ENCODE data around the gene PCDHB1. TPM values are rescaled to one million over a fixed set of nuclear protein-coding genes. Genes with fewer than 3 reads are reported as not detected.

Gene PCDHB1
- total RNA-seq, 1 donor from 2014 or later, result 0.12 TPM

DNA sequence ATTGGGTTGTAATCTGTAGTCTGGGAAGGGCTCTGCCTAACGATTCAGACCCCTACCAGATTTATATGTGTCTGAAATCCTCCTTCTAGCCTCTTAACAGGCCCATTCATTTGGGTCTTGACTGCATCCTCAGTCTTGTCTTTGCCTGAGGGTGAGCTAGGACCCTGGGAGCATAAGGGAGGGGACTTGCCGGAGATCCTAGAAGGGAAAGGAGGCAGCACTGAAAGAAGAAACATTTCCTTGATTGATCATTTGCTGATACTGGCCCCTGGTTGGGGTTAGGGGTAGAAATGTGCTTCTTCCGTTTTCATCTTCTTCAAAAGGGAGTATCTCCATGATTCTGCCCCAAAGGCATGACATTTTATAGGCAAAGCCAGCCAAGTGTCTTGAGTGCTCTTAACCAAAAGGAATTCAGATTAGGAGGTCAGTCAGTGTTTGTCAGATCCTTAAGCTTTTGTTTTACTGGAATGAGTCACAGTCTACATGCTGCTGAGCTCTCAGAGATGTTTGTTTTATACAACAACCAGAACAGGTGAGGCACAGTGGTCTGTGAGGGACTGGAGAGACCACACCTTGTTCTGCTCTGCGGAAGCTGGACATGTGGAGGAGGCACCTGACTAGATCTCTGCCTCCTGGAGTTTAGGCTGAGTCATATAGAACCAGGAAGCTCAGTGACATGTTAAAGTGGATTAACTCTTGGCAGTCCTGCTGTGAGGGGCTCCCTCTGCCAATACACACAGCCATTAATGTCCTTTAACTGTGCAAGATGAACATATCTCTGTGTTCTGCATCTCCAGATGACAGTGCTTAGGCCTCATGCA lies 47.2 kb upstream of the PCDHB1 start:
- peak; percentile 74 for DNase-seq
- Histone ChIP-seq H3K9me3 (no peaks in the 10 kb centered on the region), H3K4me3 (no peak overlapping the region), H3K36me3 (no peaks in the 10 kb centered on the region), H3K4me1 (no peaks in the 10 kb centered on the region), H3K27ac (peak overlapping the region; percentile 56), H3K27me3 (no peaks in the 10 kb centered on the region)
- ATAC-seq, result peak; percentile 98
- intact Hi-C loops (cut with DNase I), result no loop called here
- TF ChIP-seq CTCF (IDR thresholded peaks at IDR 0.05), result no peak

DNA sequence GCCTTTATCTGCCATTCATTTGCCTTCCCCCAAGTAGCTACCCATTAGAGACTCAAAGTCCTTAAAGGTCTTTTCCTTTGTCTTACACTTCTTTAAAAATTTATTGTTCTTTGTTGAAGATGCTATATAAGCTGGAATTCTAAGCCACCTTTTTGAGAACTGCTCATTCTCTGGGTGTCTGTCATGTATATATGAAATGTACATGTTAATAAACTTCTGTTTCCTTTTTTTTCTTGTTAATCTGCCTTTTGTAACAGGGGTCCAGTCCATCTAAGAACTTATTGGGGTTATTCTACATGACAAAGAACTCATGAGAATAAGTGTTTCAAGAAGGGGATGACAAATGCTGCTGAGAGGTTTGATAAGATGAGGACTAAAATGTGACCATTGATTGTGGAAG lies 43.4 kb upstream of the PCDHB1 start:
- no peaks in the 10 kb centered on the region for H3K27me3 ChIP-seq

GRCh38 chr5:141010047-141010793 lies 41.0 kb upstream of the PCDHB1 start:
- Histone ChIP-seq H3K9me3 (no peaks in the 10 kb centered on the region), H3K27me3 (no peaks in the 10 kb centered on the region), H3K27ac (no peak overlapping the region), H3K4me1 (no peaks in the 10 kb centered on the region), H3K4me3 (no peak overlapping the region), H3K36me3 (peaks cover 5% of the 10 kb centered on the region)
- TF ChIP-seq CTCF (IDR thresholded peaks at IDR 0.05), result no peak
- ATAC-seq, result no peak
- no peak for DNase-seq
- intact Hi-C loops (cut with DNase I), result no loop called here

More for the DNA sequence above, 43.4 kb upstream of the PCDHB1 start:
- peaks cover 5% of the 10 kb centered on the region for H3K36me3 ChIP-seq
- intact Hi-C loops (cut with DNase I), result no loop called here
- DNase-seq (no peak), ATAC-seq (no peak)
- no peak overlapping the region for H3K4me3 ChIP-seq
- H3K9me3 ChIP-seq, result no peaks in the 10 kb centered on the region
- no peaks in the 10 kb centered on the region for H3K4me1 ChIP-seq
- H3K27ac ChIP-seq, result no peak overlapping the region
- TF ChIP-seq CTCF (IDR thresholded peaks at IDR 0.05), result no peak

DNA sequence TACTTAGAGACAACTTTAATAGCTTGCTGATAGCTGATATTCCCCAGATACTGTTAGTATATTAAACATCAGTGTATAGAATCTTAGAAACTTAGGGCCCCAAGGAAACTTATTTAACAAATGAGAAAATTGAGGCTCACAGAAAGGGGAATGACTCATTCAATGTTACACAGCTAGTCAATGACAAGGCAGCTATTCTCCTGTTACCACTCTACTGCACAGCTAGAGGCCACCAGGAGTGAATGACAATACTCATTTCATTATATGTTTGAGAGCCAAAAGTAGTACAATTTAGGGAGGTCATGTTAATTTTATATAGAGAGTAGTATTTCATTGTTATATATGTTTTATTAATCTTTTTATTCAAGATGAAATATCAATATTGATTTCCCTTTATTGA lies 33.2 kb upstream of the PCDHB1 start:
- H3K27me3 ChIP-seq, result no peaks in the 10 kb centered on the region
- no peak for ATAC-seq
- H3K4me1 ChIP-seq, result no peaks in the 10 kb centered on the region
- no peaks in the 10 kb centered on the region for H3K9me3 ChIP-seq
- intact Hi-C loops (cut with DNase I), result no loop called here
- no peak for TF ChIP-seq CTCF (IDR thresholded peaks at IDR 0.05)
- H3K4me3 ChIP-seq, result no peak overlapping the region
- no peaks in the 10 kb centered on the region for H3K36me3 ChIP-seq
- H3K27ac ChIP-seq, result no peak overlapping the region
- no peak for DNase-seq

GRCh38 chr5:141022384-141022783 lies 28.8 kb upstream of the PCDHB1 start:
- no peak overlapping the region for H3K27ac ChIP-seq
- no peak for ATAC-seq
- TF ChIP-seq CTCF (IDR thresholded peaks at IDR 0.05), result no peak
- DNase-seq, result no peak
- intact Hi-C loops (cut with DNase I), result no loop called here
- H3K4me1 ChIP-seq, result no peaks in the 10 kb centered on the region
- H3K9me3 ChIP-seq, result no peaks in the 10 kb centered on the region
- no peak overlapping the region for H3K4me3 ChIP-seq
- H3K36me3 ChIP-seq, result no peaks in the 10 kb centered on the region
- H3K27me3 ChIP-seq, result no peaks in the 10 kb centered on the region

Data from upper lobe of right lung (tissue), 1 donor.